Neural cell (in vitro differentiated cells): ENCODE measurements around the gene NUBP1. TPM values are rescaled to one million over a fixed set of nuclear protein-coding genes. Genes with fewer than 3 reads are reported as not detected.

Experiments used
- H2AFZ ChIP-seq: fragments of 200-600, 300-800 bp; sonication (generic), shearing (Covaris generic); 2 replicates; pipeline ENCODE4 v1.6.0; 2014; ENCODE audit warnings: low read depth, mild to moderate bottlenecking, antibody characterized with exemption, low read length, moderate library complexity
- H3F3A ChIP-seq: fragments of 200-600 bp; shearing (Covaris generic); 2 replicates; pipeline ENCODE4 v1.6.1; 2016; ENCODE audit warnings: mild to moderate bottlenecking, moderate library complexity, mixed read lengths, antibody characterized with exemption, low read length; ENCODE audit not compliant: insufficient read depth, poor library complexity, severe bottlenecking
- H3K27ac ChIP-seq: fragments of 200-600, 300-800 bp; sonication (generic), shearing (Covaris generic); 2 replicates; pipeline ENCODE4 v1.5.1; 2014; ENCODE audit warnings: mild to moderate bottlenecking, low read length, moderate library complexity
- H3K27me3 ChIP-seq: fragments of 300-800, 200-600 bp; sonication (generic), shearing (Covaris generic); 2 replicates; pipeline ENCODE4 v1.6.0; 2014; ENCODE audit warnings: mild to moderate bottlenecking, low read depth, low read length, moderate library complexity; ENCODE audit not compliant: insufficient read depth
- H3K36me3 ChIP-seq: fragments of 300-800, 200-600 bp; sonication (generic), shearing (Covaris generic); 2 replicates; pipeline ENCODE4 v1.5.1; 2014; ENCODE audit warnings: mild to moderate bottlenecking, antibody characterized with exemption, low read length, moderate library complexity; ENCODE audit not compliant: insufficient read depth
- H3K4me2 ChIP-seq: fragments of 300-800, 200-600 bp; sonication (generic), shearing (Covaris generic); 2 replicates; pipeline ENCODE4 v1.6.0; 2014; ENCODE audit warnings: mild to moderate bottlenecking, low read length
- H3K4me3 ChIP-seq: fragments of 300-800, 200-600 bp; sonication (generic), shearing (Covaris generic); 2 replicates; pipeline ENCODE4 v1.5.1; 2014; ENCODE audit warnings: mild to moderate bottlenecking, low read length, moderate library complexity
- H3K79me2 ChIP-seq: fragments of 200-600 bp; shearing (Covaris generic); replicated peaks from 2 replicates; pipeline ENCODE4 v1.6.0; 2014; ENCODE audit warnings: mild to moderate bottlenecking, low read length, moderate library complexity; ENCODE audit not compliant: insufficient read depth
- H3K9ac ChIP-seq: fragments of 300-800, 200-600 bp; sonication (generic), shearing (Covaris generic); 2 replicates; pipeline ENCODE4 v1.6.1; 2016; ENCODE audit warnings: mild to moderate bottlenecking, low read length, mixed read lengths
- H3K9me2 ChIP-seq: fragments of 200-600 bp; shearing (Covaris generic); 2 replicates; pipeline ENCODE4 v1.6.1; 2016; ENCODE audit warnings: mild to moderate bottlenecking, low read length, mixed read lengths; ENCODE audit not compliant: insufficient read depth
- H3K9me3 ChIP-seq: fragments of 200-600, 300-800 bp; sonication (generic), shearing (Covaris generic); 2 replicates; pipeline ENCODE4 v1.6.1; 2016; ENCODE audit warnings: mild to moderate bottlenecking, mixed run types, low read length, moderate library complexity, mixed read lengths
- H4K20me1 ChIP-seq: fragments of 200-600 bp; shearing (Covaris generic); 2 replicates; pipeline ENCODE4 v1.6.1; 2016; ENCODE audit warnings: mild to moderate bottlenecking, mixed run types; ENCODE audit not compliant: insufficient read depth
- CTCF ChIP-seq: fragments of 450-650 bp; IDR thresholded peaks from 2 replicates; pipeline ENCODE4 v1.5.1; 2014; ENCODE audit warnings: antibody characterized with exemption, mild to moderate bottlenecking, moderate library complexity; ENCODE audit not compliant: poor library complexity, severe bottlenecking
- EP300 ChIP-seq: fragments of 450-650 bp; conservative IDR thresholded peaks from 2 replicates; pipeline ENCODE4 v1.6.1; 2014; ENCODE audit warnings: antibody characterized with exemption, mild to moderate bottlenecking, moderate library complexity; ENCODE audit not compliant: poor library complexity, severe bottlenecking
- EZH2 ChIP-seq: fragments of 200-600, 300-800 bp; shearing (Covaris generic), sonication (generic); IDR thresholded peaks from 2 replicates; pipeline ENCODE4 v1.6.1; 2014; ENCODE audit warnings: antibody characterized with exemption, low read length, borderline replicate concordance, mild to moderate bottlenecking; ENCODE audit not compliant: insufficient read depth, poor library complexity, severe bottlenecking
- MXI1 ChIP-seq: fragments of 450-650 bp; conservative IDR thresholded peaks from 2 replicates; pipeline ENCODE4 v1.6.1; 2014; ENCODE audit warnings: antibody characterized with exemption, mild to moderate bottlenecking; ENCODE audit not compliant: poor library complexity, severe bottlenecking
- POLR2AphosphoS5 ChIP-seq: IDR thresholded peaks from 2 replicates; pipeline ENCODE4 v1.6.1; 2012
- RAD21 ChIP-seq: fragments of 450-650 bp; conservative IDR thresholded peaks from 2 replicates; pipeline ENCODE4 v1.6.1; 2014; ENCODE audit warnings: antibody characterized with exemption, mild to moderate bottlenecking, moderate library complexity
- REST ChIP-seq: IDR thresholded peaks from 2 replicates; pipeline ENCODE4 v1.6.1; 2012; ENCODE audit warnings: borderline replicate concordance
- SMC3 ChIP-seq: fragments of 450-650 bp; conservative IDR thresholded peaks from 2 replicates; pipeline ENCODE4 v1.6.1; 2014; ENCODE audit warnings: antibody characterized with exemption, mild to moderate bottlenecking, moderate library complexity; ENCODE audit not compliant: poor library complexity
- TAF1 ChIP-seq: IDR thresholded peaks from 2 replicates; pipeline ENCODE4 v1.6.1; 2012; ENCODE audit warnings: low read depth
- polyA plus RNA-seq: library from polyadenylated mRNA; depleted of rRNA; stranded (reverse); fragments of >200 nt; gene quantifications from 2 replicates; pipeline ENCODE4 v1.2.3, GENCODE V29; 2014

NUBP1 gene
- polyA plus RNA-seq, 1 donor from 2014 or later = 19.7 TPM

GRCh38 chr16:10763456-10763855 lies 19.8 kb downstream of the NUBP1 start:
- TF ChIP-seq POLR2AphosphoS5 (no peak), SMC3 (no peak), EP300 (no peak), RAD21 (no peak), EZH2 (no peak)
- Histone ChIP-seq H3K9me2 (no peaks in the 10 kb centered on the region), H3K9ac (no peak overlapping the region), H3K36me3 (peaks cover 5% of the 10 kb centered on the region), H3K4me3 (no peak overlapping the region), H3K79me2 (no peaks in the 10 kb centered on the region), H3K27me3 (no peaks in the 10 kb centered on the region), H3K4me2 (no peak overlapping the region), H4K20me1 (no peaks in the 10 kb centered on the region), H3K27ac (no peak overlapping the region), H3K9me3 (no peaks in the 10 kb centered on the region), H3F3A (no peaks in the 10 kb centered on the region), H2AFZ (no peak overlapping the region)

- H3K27me3 ChIP-seq = no peaks in the 10 kb centered on the region
- peaks cover 5% of the 10 kb centered on the region for H3K36me3 ChIP-seq
- no peak overlapping the region for H3K9ac ChIP-seq
- H4K20me1 ChIP-seq = no peaks in the 10 kb centered on the region
- TF ChIP-seq CTCF = no peak
- TF ChIP-seq EP300 = no peak
- TF ChIP-seq REST = no peak
- TF ChIP-seq EZH2 = no peak
- TF ChIP-seq RAD21 = no peak
- TF ChIP-seq SMC3 = no peak
- no peak for TF ChIP-seq MXI1
- TF ChIP-seq TAF1 = no peak
- H2AFZ ChIP-seq = no peak overlapping the region
- H3K4me3 ChIP-seq = no peak overlapping the region
- H3F3A ChIP-seq = no peaks in the 10 kb centered on the region
- no peak overlapping the region for H3K27ac ChIP-seq
- H3K4me2 ChIP-seq = no peak overlapping the region
- no peaks in the 10 kb centered on the region for H3K9me2 ChIP-seq
- no peaks in the 10 kb centered on the region for H3K9me3 ChIP-seq
- no peaks in the 10 kb centered on the region for H3K79me2 ChIP-seq
Observed at GRCh38 chr16:10765772-10766171, 22.1 kb downstream of the NUBP1 start.
